ENCODE measurements around the gene TPSAB1. TPM values are rescaled to one million over a fixed set of nuclear protein-coding genes. Genes with fewer than 3 reads are reported as not detected.

TPSAB1 gene
- total and polyA plus RNA-seq, 12 donors = 0.11 to 4.8 (median 0.93) TPM; not detected in 3

DNA sequence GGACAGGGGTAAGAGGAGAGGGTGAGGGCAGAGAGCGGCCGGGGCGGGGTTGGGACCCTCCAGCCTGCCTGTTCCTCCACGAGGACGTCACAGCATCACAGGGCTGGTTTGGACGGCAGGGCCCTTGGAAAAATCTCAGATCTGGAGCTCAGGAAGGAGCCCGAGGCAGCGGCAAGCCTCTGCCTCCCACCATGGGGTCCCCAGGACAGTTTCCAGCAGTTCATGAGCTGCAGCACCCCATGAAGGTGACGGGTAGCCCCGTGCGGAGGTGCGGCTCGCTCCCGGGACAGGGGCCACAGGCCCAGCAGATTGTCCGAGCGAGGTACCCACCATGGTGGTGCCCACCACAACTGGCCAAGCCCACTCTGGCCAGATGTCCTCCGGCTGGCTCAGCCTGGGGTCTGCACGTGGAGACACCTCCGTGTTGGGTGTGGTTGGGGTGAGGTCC is 36.7 kb downstream of the TPSAB1 start:
- intact Hi-C loops (cut with DNase I) = no loop called here

DNA sequence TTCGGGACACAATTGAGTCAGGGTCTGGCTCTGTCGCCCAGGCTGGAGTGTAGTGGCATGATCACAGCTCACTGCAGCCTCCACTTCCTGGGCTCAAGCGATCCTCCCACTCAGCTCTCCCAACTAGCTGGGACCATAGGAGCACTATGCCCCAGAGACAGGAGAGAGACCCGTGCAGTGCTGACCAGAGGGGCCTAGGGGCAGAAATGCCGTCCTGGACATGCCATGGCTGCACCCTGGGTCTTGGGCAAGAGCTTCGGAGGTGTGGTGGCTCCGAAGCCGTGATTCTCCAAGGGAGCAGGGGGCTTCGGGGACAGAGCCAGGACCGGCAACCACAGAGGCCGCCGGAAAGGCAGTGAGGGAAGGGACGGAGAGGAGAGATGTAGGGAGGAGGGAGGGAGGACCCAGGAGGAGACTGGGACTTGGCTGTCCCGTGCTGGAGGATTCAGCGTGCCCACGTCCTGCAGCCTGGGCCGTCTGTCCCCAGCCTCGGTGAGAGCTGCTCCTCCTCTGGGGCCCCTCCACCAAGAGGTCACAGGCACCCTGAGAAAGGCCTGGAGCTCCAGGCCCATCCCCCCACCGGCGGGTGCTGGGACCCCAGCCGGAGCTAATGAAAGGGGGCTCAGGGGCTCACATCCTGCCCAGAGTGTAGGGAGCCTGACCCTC is 37.2 kb downstream of the TPSAB1 start:
- H3K27me3 ChIP-seq = peaks cover 14% of the 10 kb centered on the region

More for the DNA sequence above, 36.7 kb downstream of the TPSAB1 start:
- Histone ChIP-seq H3K4me1 (replicated peaks in 1 of 2) (no peaks in the 10 kb centered on the region), H3K9me3 (replicated peaks in 1 of 3) (no peaks in the 10 kb centered on the region), H3K27me3 (peaks cover 14% of the 10 kb centered on the region), H3K4me3 (no peak overlapping the region), H3K36me3 (replicated peaks in 1 of 2) (no peaks in the 10 kb centered on the region), H3K27ac (no peak overlapping the region)
- TF ChIP-seq, protein P1, sequence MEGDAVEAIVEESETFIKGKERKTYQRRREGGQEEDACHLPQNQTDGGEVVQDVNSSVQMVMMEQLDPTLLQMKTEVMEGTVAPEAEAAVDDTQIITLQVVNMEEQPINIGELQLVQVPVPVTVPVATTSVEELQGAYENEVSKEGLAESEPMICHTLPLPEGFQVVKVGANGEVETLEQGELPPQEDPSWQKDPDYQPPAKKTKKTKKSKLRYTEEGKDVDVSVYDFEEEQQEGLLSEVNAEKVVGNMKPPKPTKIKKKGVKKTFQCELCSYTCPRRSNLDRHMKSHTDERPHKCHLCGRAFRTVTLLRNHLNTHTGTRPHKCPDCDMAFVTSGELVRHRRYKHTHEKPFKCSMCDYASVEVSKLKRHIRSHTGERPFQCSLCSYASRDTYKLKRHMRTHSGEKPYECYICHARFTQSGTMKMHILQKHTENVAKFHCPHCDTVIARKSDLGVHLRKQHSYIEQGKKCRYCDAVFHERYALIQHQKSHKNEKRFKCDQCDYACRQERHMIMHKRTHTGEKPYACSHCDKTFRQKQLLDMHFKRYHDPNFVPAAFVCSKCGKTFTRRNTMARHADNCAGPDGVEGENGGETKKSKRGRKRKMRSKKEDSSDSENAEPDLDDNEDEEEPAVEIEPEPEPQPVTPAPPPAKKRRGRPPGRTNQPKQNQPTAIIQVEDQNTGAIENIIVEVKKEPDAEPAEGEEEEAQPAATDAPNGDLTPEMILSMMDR (IDR thresholded peaks at IDR 0.05) = no peak
- no peak for TF ChIP-seq POLR2A (IDR thresholded peaks at IDR 0.05)
- no peak for DNase-seq
- 60 to 75% (median 68%) methylated on average over 8 to 19 of the region's 19 CpGs for WGBS, 4 donors

GRCh38 chr16:1278477-1278876 is 38.0 kb downstream of the TPSAB1 start:
- Histone ChIP-seq H3K4me3 (no peak overlapping the region), H3K27ac (no peak overlapping the region), H3K4me1 (replicated peaks in 1 of 2) (no peaks in the 10 kb centered on the region), H3K36me3 (replicated peaks in 1 of 2) (no peaks in the 10 kb centered on the region), H3K9me3 (replicated peaks in 1 of 3) (no peaks in the 10 kb centered on the region), H3K27me3 (peaks cover 14% of the 10 kb centered on the region)
- intact Hi-C loops (cut with DNase I) = no loop called here
- no peak for DNase-seq
- 16 to 34% (median 18%) methylated on average over 4 to 18 of the region's 18 CpGs for WGBS, 4 donors
- TF ChIP-seq, protein P1 (IDR thresholded peaks at IDR 0.05) = no peak
- TF ChIP-seq POLR2A (IDR thresholded peaks at IDR 0.05) = no peak

More for the DNA sequence above, 37.2 kb downstream of the TPSAB1 start:
- Histone ChIP-seq H3K4me3 (no peak overlapping the region), H3K4me1 (replicated peaks in 1 of 2) (no peaks in the 10 kb centered on the region), H3K27ac (no peak overlapping the region), H3K36me3 (replicated peaks in 1 of 2) (no peaks in the 10 kb centered on the region), H3K9me3 (replicated peaks in 1 of 3) (no peaks in the 10 kb centered on the region)
- intact Hi-C loops (cut with DNase I) = no loop called here
- no peak for DNase-seq
- TF ChIP-seq POLR2A (IDR thresholded peaks at IDR 0.05) = no peak
- TF ChIP-seq, protein P1 (IDR thresholded peaks at IDR 0.05) = no peak
- WGBS, 4 donors = 33 to 53% (median 39%) methylated on average over 8 to 21 of the region's 21 CpGs

- TF ChIP-seq POLR2A (IDR thresholded peaks at IDR 0.05) = no peak
- TF ChIP-seq, protein P1 (IDR thresholded peaks at IDR 0.05) = no peak
- intact Hi-C loops (cut with DNase I) = no loop called here
- Histone ChIP-seq H3K36me3 (replicated peaks in 1 of 2) (no peaks in the 10 kb centered on the region), H3K27me3 (peaks cover 14% of the 10 kb centered on the region), H3K4me3 (no peak overlapping the region), H3K4me1 (replicated peaks in 1 of 2) (no peaks in the 10 kb centered on the region), H3K9me3 (replicated peaks in 1 of 3) (no peaks in the 10 kb centered on the region), H3K27ac (no peak overlapping the region)
- WGBS, 4 donors = 67 to 70% (median 69%) methylated on average over 20 to 30 of the region's 30 CpGs
- no peak for DNase-seq
Measured at GRCh38 chr16:1279081-1279944, 38.8 kb downstream of the TPSAB1 start.
